NOMO-1 (cell line): Measurements from ENCODE around the gene RFX8.
A peak's percentile ranks its signal among the peaks of the same experiment; 100 is the strongest.

Experiments
- DNase-seq, 2 experiments: peaks; one replicate each; lab custom pipeline; 2025; ENCODE audit not compliant: unreplicated experiment in 2 of 2; lab: John Stamatoyannopoulos, UW

RFX8 gene

DNA sequence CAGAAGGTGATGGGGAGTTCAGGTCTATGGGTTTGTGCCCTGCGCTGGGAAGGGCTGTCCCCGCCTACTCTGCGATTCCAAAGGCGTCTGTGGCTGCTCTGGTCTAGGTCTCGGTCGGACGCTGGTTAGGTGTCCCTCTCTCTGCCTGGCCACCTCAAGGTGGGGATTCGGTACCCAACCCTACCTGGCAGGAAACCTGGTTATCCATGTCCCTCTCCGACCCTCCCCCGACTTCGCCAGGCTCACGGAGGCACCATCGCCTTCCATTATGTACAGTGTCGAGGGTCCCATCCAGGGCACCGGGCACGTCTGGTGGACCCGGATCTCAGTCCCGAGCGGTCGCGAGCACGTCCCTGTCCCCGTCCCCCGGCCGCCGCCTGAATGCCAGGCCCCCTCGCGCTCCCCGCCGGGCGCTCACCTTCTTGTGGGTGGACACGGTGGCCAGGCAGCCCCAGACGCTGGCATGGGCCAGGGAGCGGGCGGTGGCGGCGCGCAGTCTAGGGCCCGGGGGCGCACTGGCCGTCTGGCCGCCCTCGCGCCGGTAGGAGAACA is 88.2 kb downstream of the RFX8 start:
- DNase-seq, result no peak

- no peak for DNase-seq
Measured at GRCh38 chr2:101383016-101383541, 91.8 kb downstream of the RFX8 start.

- DNase-seq, result no peak
Measured at GRCh38 chr2:101382442-101382841, 92.5 kb downstream of the RFX8 start.

- no peak for DNase-seq
Measured at GRCh38 chr2:101380376-101380775, 94.5 kb downstream of the RFX8 start.

DNA sequence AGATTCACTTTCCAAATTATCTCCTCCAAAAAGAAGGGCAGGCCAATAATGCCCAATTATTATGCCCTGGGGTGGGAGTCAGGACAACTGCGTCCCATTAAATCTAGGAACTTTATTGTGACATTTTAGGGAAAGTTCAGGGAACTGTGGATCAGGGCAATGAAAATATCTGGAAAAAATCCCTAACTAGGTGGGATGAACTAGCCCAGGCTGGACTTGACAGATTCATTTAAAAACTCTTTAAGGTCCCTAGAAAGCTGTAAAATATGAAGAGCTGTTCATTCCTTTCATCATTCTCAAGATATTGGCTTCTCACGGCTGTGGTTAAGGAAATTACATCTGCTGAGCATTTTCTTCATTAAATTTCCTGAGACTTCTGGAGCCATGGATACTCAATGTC is 95.8 kb downstream of the RFX8 start:
- DNase-seq, result no peak

GRCh38 chr2:101375653-101376052 is 99.3 kb downstream of the RFX8 start:
- no peak for DNase-seq

DNA sequence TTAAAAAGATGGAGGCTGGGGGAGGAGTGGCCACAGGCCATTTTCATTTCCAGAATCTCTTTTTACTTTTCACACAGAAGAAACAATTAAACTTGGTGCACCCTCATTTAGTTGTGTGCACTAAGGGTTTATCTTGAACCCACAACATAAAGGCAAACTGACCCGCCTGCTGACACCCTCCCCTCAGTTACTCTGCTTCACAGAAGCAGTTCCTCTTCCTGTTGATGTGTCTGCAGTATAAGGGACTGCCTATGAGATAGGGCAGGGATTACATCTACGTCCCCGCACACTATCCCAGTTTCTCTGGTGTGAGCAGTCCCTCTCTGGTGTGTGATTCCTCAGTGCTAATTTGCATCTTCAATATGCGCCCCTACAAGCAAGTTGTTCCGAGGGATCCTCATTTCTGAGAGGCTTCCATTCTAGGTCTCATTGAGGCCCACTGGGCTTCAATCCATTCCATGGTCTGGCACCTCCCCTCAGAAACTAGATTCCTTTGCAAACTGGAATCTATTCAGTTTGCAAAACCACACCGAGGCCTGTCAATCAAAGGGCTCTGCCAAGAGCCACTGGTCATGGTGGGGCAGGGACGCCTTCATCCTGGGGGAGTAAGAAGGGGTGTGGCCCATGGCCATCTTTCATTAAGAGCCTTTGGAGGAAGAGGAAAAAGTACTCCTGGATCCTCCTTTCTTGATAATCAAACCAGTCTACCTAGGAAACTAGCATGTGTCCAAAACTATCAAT is 99.9 kb downstream of the RFX8 start:
- no peak for DNase-seq

- no peak for DNase-seq
Measured at GRCh38 chr2:101372792-101373191, 102.1 kb downstream of the RFX8 start.

GRCh38 chr2:101371636-101372035 is 103.3 kb downstream of the RFX8 start:
- no peak for DNase-seq

- no peak for DNase-seq
Measured at GRCh38 chr2:101369100-101369499, 105.8 kb downstream of the RFX8 start.

GRCh38 chr2:101368376-101368775 is 106.5 kb downstream of the RFX8 start:
- peak; percentile 27 to 40 for DNase-seq

DNA sequence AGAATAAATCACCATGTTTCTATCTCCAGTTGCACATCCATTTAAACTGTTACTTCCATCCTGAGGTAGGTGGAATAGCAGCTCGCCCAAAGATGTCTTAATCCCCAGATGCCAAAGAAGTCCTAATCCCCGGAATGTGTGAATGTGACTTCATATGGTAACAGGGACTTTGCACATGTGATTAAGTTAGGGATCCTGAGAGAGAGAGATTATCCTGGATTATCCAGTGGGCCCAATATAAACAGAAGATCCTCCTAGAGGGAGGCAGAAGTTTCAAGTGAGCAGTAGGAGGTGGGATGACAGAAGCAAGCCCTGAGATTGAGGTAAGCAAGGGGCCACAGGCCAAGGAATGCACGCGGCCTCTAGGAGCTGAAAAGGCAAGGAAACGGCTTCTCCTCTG is 107.4 kb downstream of the RFX8 start:
- DNase-seq, result no peak

DNA sequence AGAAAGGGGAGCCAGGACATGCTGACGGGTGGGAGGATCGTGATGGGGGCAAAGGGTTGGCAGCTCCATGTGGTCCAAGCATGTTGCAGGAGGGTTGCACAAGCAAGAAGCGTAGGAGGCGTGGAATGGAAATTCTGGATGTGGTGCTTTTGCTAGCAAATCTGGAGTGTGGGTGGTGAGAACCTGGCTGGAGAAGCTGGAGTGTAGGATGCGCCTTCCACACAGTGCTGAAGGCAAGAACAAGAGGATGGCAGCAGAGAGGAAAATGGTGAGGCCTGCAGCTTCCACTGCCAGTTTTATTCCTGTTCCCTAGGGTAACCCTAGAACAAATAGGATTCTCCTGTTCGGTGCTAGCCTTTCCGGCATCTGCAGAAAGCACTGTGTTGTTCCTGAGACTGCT is 110.0 kb downstream of the RFX8 start:
- DNase-seq, result no peak

- no peak for DNase-seq
Measured at GRCh38 chr2:101362777-101363176, 112.1 kb downstream of the RFX8 start.

GRCh38 chr2:101362316-101362715 is 112.6 kb downstream of the RFX8 start:
- no peak for DNase-seq

DNA sequence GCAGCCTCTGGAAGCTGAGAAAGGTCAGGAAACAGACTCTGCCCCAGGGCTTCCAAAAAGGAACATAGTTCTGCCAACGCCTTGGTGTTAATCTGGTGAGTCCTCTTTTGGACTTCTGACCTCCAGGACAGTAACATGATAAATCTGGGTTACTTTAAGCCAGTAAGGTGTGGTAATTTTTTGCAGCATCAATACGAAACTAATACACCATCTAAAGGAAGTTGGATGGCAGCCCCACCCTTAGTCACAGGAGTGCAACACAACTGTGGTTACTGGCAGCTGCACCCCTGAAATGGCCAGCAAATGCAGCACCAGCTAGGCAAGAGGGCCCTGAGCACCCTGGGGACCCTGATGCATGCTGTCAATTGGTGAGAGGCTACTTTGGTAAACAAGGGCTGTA is 113.4 kb downstream of the RFX8 start:
- no peak for DNase-seq

GRCh38 chr2:101361121-101361520 is 113.8 kb downstream of the RFX8 start:
- DNase-seq, result peak; percentile 25 to 53

GRCh38 chr2:101360232-101360631 is 114.7 kb downstream of the RFX8 start:
- DNase-seq, result no peak

- no peak for DNase-seq
Measured at GRCh38 chr2:101359410-101359954, 115.4 kb downstream of the RFX8 start.

GRCh38 chr2:101357376-101357775 is 117.5 kb downstream of the RFX8 start:
- no peak for DNase-seq

GRCh38 chr2:101356521-101356920 is 118.4 kb downstream of the RFX8 start:
- no peak for DNase-seq

DNA sequence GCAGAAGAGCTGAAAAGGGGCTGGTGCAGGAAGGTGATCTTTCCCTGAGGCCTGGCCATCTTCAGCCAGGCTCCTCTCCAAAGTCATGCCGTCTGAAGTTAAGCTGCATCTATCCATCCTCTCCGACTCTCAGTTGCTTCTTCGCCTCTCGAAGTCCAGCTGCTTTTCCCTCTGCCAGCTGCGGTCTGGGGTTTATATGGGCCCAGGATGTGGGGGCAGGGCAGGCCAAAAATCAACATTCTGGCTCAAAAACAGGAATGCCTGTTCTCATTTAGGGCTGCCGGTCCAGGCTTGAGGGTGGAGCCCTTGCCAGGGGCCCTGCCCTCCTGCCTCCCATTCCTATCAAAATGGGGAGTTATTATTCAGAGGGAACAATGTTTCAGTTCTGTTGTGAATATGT is 118.9 kb downstream of the RFX8 start:
- no peak for DNase-seq
